Mucosa of descending colon (tissue), 3 donors: Measurements from ENCODE around the gene PSG1. TPM values are rescaled to one million over a fixed set of nuclear protein-coding genes. Genes with fewer than 3 reads are reported as not detected.

Experiments
- ATAC-seq: fragments of 200-7000 bp; cut with Tn5 transposase; one replicate; pipeline ENCODE4 v1.9.1; 2020; ENCODE audit warnings: mild to moderate bottlenecking, moderate library complexity
- DNase-seq, 3 donors: peaks; one replicate each; pipeline ENCODE4 v3.0.0-alpha.2; 2020
- H3K36me3 ChIP-seq: fragments of 200-600 bp; one replicate; pipeline ENCODE4 v1.8.0; 2021; ENCODE audit warnings: low read depth, mild to moderate bottlenecking
- H3K4me1 ChIP-seq: fragments of 200-600 bp; one replicate; pipeline ENCODE4 v1.8.0; 2021; ENCODE audit warnings: low read depth, mild to moderate bottlenecking
- H3K4me3 ChIP-seq: fragments of 200-600 bp; one replicate; pipeline ENCODE4 v1.8.0; 2021; ENCODE audit warnings: mild to moderate bottlenecking
- H3K9me3 ChIP-seq: fragments of 200-600 bp; one replicate; pipeline ENCODE4 v1.8.0; 2021; ENCODE audit warnings: mild to moderate bottlenecking
- intact Hi-C, 2 donors: fragments of 100-400 bp; cut with DNase I in 1 of 2; cut with micrococcal nuclease in 1 of 2; formaldehyde crosslinking; loops; one replicate each; pipeline versions ENCODE4 v1.11.0 to v1.11.1; 2022; cut with DNase I, micrococcal nuclease
- total RNA-seq, 3 donors: library from RNA; stranded (reverse); fragmentation: NEBNext Ultra II Directional in 2 of 3; extraction: Animal tissue kit (Norgen Biotek cat#: 25700) in 2 of 3; gene quantifications; one replicate each; pipeline versions ENCODE4 v1.2.1 to v1.2.4, GENCODE V29; 2021 to 2023
- TF ChIP-seq, protein P1 (sequence below): fragments of 200-600 bp; IDR thresholded peaks from one replicate; pipeline ENCODE4 v1.8.0; 2022; ENCODE audit warnings: antibody characterized with exemption, mild to moderate bottlenecking
- donor health status: DM: no; HTN: no; CAD: no; lungs with moderate emphysema.
- donor health status: DM: no; HTN: no; CAD: no.
- donor health status: DM: no; HTN: yes; CAD: no.

PSG1 gene
- total RNA-seq, 3 donors from 2014 or later: not detected

DNA sequence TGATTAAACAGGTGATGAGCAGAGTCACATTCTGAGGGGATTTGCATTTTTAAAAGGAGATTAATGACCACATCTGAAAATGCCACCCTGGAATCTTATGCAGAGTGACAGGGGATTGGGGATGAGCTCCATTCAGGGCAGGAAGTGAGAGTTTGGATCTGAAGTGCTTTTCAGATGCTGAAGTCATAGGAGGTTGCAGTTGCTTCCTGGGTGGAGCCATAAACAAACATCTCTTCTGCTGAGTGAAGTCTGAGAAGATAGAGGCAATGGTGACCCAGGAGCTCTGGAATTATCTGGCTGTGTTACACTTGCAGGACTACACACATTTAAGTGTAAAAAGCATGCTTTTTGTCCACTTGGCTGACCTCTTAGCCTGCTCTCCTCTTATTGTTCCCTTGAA is 62.6 kb downstream of the PSG1 start:
- DNase-seq: no peak
- no peak for ATAC-seq
- no peaks in the 10 kb centered on the region for H3K36me3 ChIP-seq
- H3K9me3 ChIP-seq: no peaks in the 10 kb centered on the region
- H3K4me1 ChIP-seq: no peaks in the 10 kb centered on the region
- no peak overlapping the region for H3K4me3 ChIP-seq
- TF ChIP-seq, protein P1, sequence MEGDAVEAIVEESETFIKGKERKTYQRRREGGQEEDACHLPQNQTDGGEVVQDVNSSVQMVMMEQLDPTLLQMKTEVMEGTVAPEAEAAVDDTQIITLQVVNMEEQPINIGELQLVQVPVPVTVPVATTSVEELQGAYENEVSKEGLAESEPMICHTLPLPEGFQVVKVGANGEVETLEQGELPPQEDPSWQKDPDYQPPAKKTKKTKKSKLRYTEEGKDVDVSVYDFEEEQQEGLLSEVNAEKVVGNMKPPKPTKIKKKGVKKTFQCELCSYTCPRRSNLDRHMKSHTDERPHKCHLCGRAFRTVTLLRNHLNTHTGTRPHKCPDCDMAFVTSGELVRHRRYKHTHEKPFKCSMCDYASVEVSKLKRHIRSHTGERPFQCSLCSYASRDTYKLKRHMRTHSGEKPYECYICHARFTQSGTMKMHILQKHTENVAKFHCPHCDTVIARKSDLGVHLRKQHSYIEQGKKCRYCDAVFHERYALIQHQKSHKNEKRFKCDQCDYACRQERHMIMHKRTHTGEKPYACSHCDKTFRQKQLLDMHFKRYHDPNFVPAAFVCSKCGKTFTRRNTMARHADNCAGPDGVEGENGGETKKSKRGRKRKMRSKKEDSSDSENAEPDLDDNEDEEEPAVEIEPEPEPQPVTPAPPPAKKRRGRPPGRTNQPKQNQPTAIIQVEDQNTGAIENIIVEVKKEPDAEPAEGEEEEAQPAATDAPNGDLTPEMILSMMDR: no peak
- intact Hi-C loops: no loop called here

Other genes starting within 250 kb of the PSG1 start
- gene PSG3, start 139.2 kb downstream of the PSG1 start, total RNA-seq: not detected
- not detected for gene PSG8, start 114.0 kb downstream of the PSG1 start, total RNA-seq
- not detected for gene PSG6, start 38.2 kb upstream of the PSG1 start, total RNA-seq
- gene PSG7, start 57.5 kb upstream of the PSG1 start, total RNA-seq: not detected
- gene PSG11, start 146.8 kb upstream of the PSG1 start, total RNA-seq: not detected
- not detected for gene PSG2, start 203.0 kb upstream of the PSG1 start, total RNA-seq